CD14-positive monocyte (primary cell): ENCODE data around the gene PCP4. TPM values are rescaled to one million over a fixed set of nuclear protein-coding genes. Genes with fewer than 3 reads are reported as not detected.

Source experiments
- DNase-seq, 3 donors: peaks; one replicate each; pipeline ENCODE4 v3.0.0-alpha.2; 2011 to 2022
- H2AFZ ChIP-seq: 2 replicates; pipeline ENCODE4 v1.6.0; 2012; ENCODE audit warnings: mild to moderate bottlenecking, low read depth, low read length, inconsistent platforms; ENCODE audit not compliant: insufficient read depth, poor library complexity, severe bottlenecking
- H3K27ac ChIP-seq, 2 donors: 1 replicate in 1 of 2; 2 replicates in 1 of 2; pipeline ENCODE4 v1.5.1; 2012 to 2013; ENCODE audit warnings: low read length in 2 of 2, control low read depth in 1 of 2, inconsistent platforms in 1 of 2, low read depth in 1 of 2, mild to moderate bottlenecking in 1 of 2
- H3K27me3 ChIP-seq, 2 donors: one replicate each; pipeline versions ENCODE4 v1.6.0 to v1.6.1; 2011 to 2013; ENCODE audit warnings: low read length in 2 of 2; ENCODE audit not compliant: control insufficient read depth in 2 of 2, insufficient read depth in 2 of 2
- H3K36me3 ChIP-seq, 2 donors: replicated peaks in 1 of 2; 1 replicate in 1 of 2; 2 replicates in 1 of 2; pipeline versions ENCODE4 v1.5.1 to v1.6.1; 2012 to 2013; ENCODE audit warnings: low read length in 2 of 2, control low read depth in 1 of 2, inconsistent platforms in 1 of 2, mild to moderate bottlenecking in 1 of 2; ENCODE audit not compliant: insufficient read depth in 2 of 2, control insufficient read depth in 1 of 2
- H3K4me1 ChIP-seq, 2 donors: 1 replicate in 1 of 2; 2 replicates in 1 of 2; pipeline versions ENCODE4 v1.5.1 to v1.6.1; 2012 to 2013; ENCODE audit warnings: low read length in 2 of 2, control low read depth in 1 of 2, inconsistent platforms in 1 of 2, mild to moderate bottlenecking in 1 of 2, moderate library complexity in 1 of 2; ENCODE audit not compliant: insufficient read depth in 2 of 2, control insufficient read depth in 1 of 2
- H3K4me2 ChIP-seq: replicated peaks from 2 replicates; pipeline ENCODE3; 2012; ENCODE audit warnings: low read length, moderate library complexity, mild to moderate bottlenecking; ENCODE audit not compliant: poor library complexity, severe bottlenecking; ENCODE audit errors: extremely low read depth
- H3K4me3 ChIP-seq, 3 experiments: fragments of 200-600 bp in 1 of 3; sonication (generic) in 1 of 3; replicated peaks in 1 of 3; 1 replicate in 2 of 3; 2 replicates in 1 of 3; pipeline ENCODE4 v1.5.1; 2011 to 2013; ENCODE audit warnings: low read length in 3 of 3, mild to moderate bottlenecking in 3 of 3, control low read depth in 2 of 3, low read depth in 2 of 3, inconsistent platforms in 1 of 3, moderate library complexity in 1 of 3
- H3K79me2 ChIP-seq: 2 replicates; pipeline ENCODE4 v1.6.0; 2012; ENCODE audit warnings: mild to moderate bottlenecking, control low read depth, inconsistent platforms, low read length, moderate library complexity; ENCODE audit not compliant: insufficient read depth
- H3K9ac ChIP-seq: 2 replicates; pipeline ENCODE4 v1.6.0; 2017; ENCODE audit warnings: low read length, mild to moderate bottlenecking; ENCODE audit not compliant: insufficient read depth, poor library complexity, severe bottlenecking
- H3K9me3 ChIP-seq, 2 donors: replicated peaks in 1 of 2; 1 replicate in 1 of 2; 2 replicates in 1 of 2; pipeline versions ENCODE4 v1.5.1 to v1.6.1; 2012 to 2013; ENCODE audit warnings: low read length in 2 of 2, control low read depth in 1 of 2; ENCODE audit not compliant: control insufficient read depth in 1 of 2, insufficient read depth in 1 of 2
- H4K20me1 ChIP-seq: 2 replicates; pipeline ENCODE4 v1.6.0; 2012; ENCODE audit warnings: mild to moderate bottlenecking, low read length, control low read depth, moderate library complexity; ENCODE audit not compliant: insufficient read depth
- H3K27ac Mint-ChIP-seq, 7 donors: one replicate each; pipeline ENCODE4 v1.8.0; 2020; ENCODE audit warnings: mild to moderate bottlenecking in 7 of 7, mixed read lengths in 7 of 7, moderate library complexity in 6 of 7, inconsistent platforms in 2 of 7
- H3K27me3 Mint-ChIP-seq, 3 donors: one replicate each; pipeline ENCODE4 v1.8.0; 2021 to 2022; ENCODE audit warnings: low read depth in 3 of 3, mild to moderate bottlenecking in 3 of 3, mixed read lengths in 3 of 3, moderate library complexity in 3 of 3, inconsistent platforms in 1 of 3
- H3K36me3 Mint-ChIP-seq, 2 donors: one replicate each; pipeline ENCODE4 v1.8.0; 2020; ENCODE audit warnings: mixed read lengths in 2 of 2, inconsistent platforms in 1 of 2, mild to moderate bottlenecking in 1 of 2
- H3K4me1 Mint-ChIP-seq: one replicate; pipeline ENCODE4 v1.8.0; 2020; ENCODE audit warnings: mild to moderate bottlenecking, mixed read lengths
- H3K4me3 Mint-ChIP-seq, 2 donors: one replicate each; pipeline ENCODE4 v1.8.0; 2020; ENCODE audit warnings: mild to moderate bottlenecking in 2 of 2, mixed read lengths in 2 of 2, moderate library complexity in 1 of 2
- H3K9me3 Mint-ChIP-seq, 7 donors: one replicate each; pipeline ENCODE4 v1.8.0; 2020 to 2022; ENCODE audit warnings: mixed read lengths in 7 of 7, mild to moderate bottlenecking in 6 of 7, moderate library complexity in 6 of 7, inconsistent platforms in 2 of 7
- WGBS: methylation state at CpG from one replicate; pipeline ENCODE4 v1.1.5; 2013; ENCODE audit warnings: missing lambda C conversion rate; ENCODE audit not compliant: insufficient coverage; 5-methylcytosine and 5-hydroxymethylcytosine counted together
- intact Hi-C, 2 donors: fragments of 100-400 bp; cut with micrococcal nuclease; formaldehyde crosslinking; loops; one replicate each; pipeline versions ENCODE4 v1.15.0 to v1.15.1; 2023
- polyA plus RNA-seq, 3 donors: library from polyadenylated mRNA; depleted of rRNA in 1 of 3; unstranded in 2 of 3; stranded (reverse) in 1 of 3; fragments of 300-500 nt in 2 of 3; fragments of >200 nt in 1 of 3; fragmentation: Illumina TruSeq in 2 of 3; gene quantifications; 1 replicate in 2 of 3; 2 replicates in 1 of 3; pipeline ENCODE4 v1.2.3, GENCODE V29; 2012 to 2021
- TF ChIP-seq, protein P1 (sequence below): fragments of 200-600 bp; IDR thresholded peaks from one replicate; pipeline ENCODE4 v1.8.0; 2022; ENCODE audit warnings: antibody characterized with exemption, mild to moderate bottlenecking

PCP4 gene
- polyA plus RNA-seq, 3 donors = not detected

DNA sequence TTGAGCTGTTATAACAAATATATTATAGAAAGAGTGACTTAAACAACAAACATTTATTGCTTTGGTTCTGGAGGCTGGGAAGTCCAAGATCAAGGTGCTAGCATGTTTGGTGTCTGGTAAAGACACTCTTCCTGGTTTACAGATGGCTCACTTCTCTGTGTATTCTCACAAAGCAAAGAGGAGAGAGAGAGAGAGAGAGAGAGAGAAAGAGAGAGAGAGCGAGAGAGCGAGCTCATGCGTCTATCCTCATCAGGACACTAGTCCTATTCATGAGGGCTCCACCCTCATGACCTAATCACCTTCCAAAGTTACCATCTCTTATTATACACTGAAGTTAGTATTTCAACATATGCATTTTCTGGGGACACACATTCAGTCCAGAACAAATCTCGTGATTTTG, 32.7 kb upstream of the PCP4 start:
- Histone ChIP-seq H3K4me1 (no peaks in the 10 kb centered on the region), H3K27me3 (no peaks in the 10 kb centered on the region), H3K9me3 (no peaks in the 10 kb centered on the region), H3K4me3 (no peak overlapping the region), H3K9ac (no peak overlapping the region), H3K79me2 (no peaks in the 10 kb centered on the region), H3K36me3 (no peaks in the 10 kb centered on the region), H3K4me2 (no peak overlapping the region), H3K27ac (no peak overlapping the region), H4K20me1 (no peaks in the 10 kb centered on the region), H2AFZ (no peak overlapping the region)
- no peak overlapping the region for H3K4me3 Mint-ChIP-seq
- no CpG with 5 or more reads among the region's 4 CpGs for WGBS
- DNase-seq = no peak
- TF ChIP-seq, protein P1, sequence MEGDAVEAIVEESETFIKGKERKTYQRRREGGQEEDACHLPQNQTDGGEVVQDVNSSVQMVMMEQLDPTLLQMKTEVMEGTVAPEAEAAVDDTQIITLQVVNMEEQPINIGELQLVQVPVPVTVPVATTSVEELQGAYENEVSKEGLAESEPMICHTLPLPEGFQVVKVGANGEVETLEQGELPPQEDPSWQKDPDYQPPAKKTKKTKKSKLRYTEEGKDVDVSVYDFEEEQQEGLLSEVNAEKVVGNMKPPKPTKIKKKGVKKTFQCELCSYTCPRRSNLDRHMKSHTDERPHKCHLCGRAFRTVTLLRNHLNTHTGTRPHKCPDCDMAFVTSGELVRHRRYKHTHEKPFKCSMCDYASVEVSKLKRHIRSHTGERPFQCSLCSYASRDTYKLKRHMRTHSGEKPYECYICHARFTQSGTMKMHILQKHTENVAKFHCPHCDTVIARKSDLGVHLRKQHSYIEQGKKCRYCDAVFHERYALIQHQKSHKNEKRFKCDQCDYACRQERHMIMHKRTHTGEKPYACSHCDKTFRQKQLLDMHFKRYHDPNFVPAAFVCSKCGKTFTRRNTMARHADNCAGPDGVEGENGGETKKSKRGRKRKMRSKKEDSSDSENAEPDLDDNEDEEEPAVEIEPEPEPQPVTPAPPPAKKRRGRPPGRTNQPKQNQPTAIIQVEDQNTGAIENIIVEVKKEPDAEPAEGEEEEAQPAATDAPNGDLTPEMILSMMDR = no peak
- peaks cover 0 to 3% (median 2%) of the 10 kb centered on the region in 3 donors for H3K27me3 Mint-ChIP-seq
- H3K4me1 Mint-ChIP-seq = no peaks in the 10 kb centered on the region
- H3K9me3 Mint-ChIP-seq = peaks cover 0 to 2% (median 0%) of the 10 kb centered on the region in 7 donors
- H3K36me3 Mint-ChIP-seq = no peaks in the 10 kb centered on the region
- intact Hi-C loops = no loop called here
- H3K27ac Mint-ChIP-seq = no peak overlapping the region

DNA sequence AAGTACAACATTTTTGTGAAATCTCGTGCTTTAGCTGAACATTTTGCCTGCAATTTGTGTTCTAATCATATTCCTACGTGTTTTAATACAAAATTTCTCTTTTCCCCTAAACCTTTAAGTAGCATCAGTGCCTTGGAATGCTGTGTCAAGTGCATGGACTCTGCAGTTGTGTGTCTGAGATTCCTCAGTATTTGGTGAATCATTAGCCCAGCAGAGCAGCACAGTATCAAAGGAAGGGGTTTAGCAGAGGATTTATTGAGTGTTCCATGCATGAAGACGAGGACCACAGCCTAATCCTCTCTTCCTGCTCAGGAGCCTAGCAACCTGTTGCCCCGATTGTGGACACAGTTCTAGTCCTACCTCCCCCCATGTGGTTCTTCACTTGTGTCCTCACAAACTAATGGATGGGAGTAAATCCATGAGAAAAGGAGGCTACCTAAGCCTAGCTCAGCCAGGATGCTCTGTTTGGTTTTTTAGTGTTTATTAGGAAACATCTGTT, 29.3 kb upstream of the PCP4 start:
- Histone ChIP-seq H3K9ac (no peak overlapping the region), H3K79me2 (no peaks in the 10 kb centered on the region), H3K4me1 (no peaks in the 10 kb centered on the region), H3K36me3 (no peaks in the 10 kb centered on the region), H4K20me1 (no peaks in the 10 kb centered on the region), H3K27ac (no peak overlapping the region), H3K4me2 (no peak overlapping the region), H3K27me3 (no peaks in the 10 kb centered on the region), H2AFZ (no peak overlapping the region), H3K9me3 (no peaks in the 10 kb centered on the region), H3K4me3 (no peak overlapping the region)
- TF ChIP-seq, protein P1 = no peak
- H3K9me3 Mint-ChIP-seq = peaks cover 0 to 4% (median 2%) of the 10 kb centered on the region in 7 donors
- H3K27ac Mint-ChIP-seq = no peak overlapping the region
- H3K36me3 Mint-ChIP-seq = no peaks in the 10 kb centered on the region
- H3K4me3 Mint-ChIP-seq = no peak overlapping the region
- no peak for DNase-seq
- H3K27me3 Mint-ChIP-seq = peaks cover 0 to 3% (median 2%) of the 10 kb centered on the region in 3 donors
- no peaks in the 10 kb centered on the region for H3K4me1 Mint-ChIP-seq
- intact Hi-C loops = no loop called here
- 71% methylated on average over 1 of the region's 4 CpGs for WGBS
